ENCODE measurements around the gene DMXL1. TPM values are rescaled to one million over a fixed set of nuclear protein-coding genes. Genes with fewer than 3 reads are reported as not detected.
"Not testable (repeated sequence)": the region's sequence is repeated elsewhere in the genome, so short reads cannot be mapped to it uniquely, and the experiment has no call there.

DMXL1 gene
- total RNA-seq, 2 experiments from 2014 or later = 31.5 to 33.0 TPM

- peaks cover 57% of the 10 kb centered on the region for H3K4me1 Mint-ChIP-seq
- no peak for DNase-seq
- ChIA-PET CTCF (interaction anchor here (1.0 to 1.5 kb wide), 4 partner anchors 177 to 338 kb away, joined by 3 read pairs; no protein-coding TSS in a partner anchor), POLR2A (interaction anchor here (0.8 to 1.5 kb wide), 3 partner anchors 194 to 260 kb away, joined by 3 to 4 read pairs (median 4); no protein-coding TSS in a partner anchor)
- H3K9me3 Mint-ChIP-seq = no peaks in the 10 kb centered on the region
- H3K27me3 Mint-ChIP-seq = no peaks in the 10 kb centered on the region
- peaks cover 4% of the 10 kb centered on the region for H3K36me3 Mint-ChIP-seq (ENCODE audit: low read depth)
- H3K27ac Mint-ChIP-seq = peak overlapping the region; percentile 59
- H3K4me3 Mint-ChIP-seq = peak overlapping the region; percentile 51
Measured at GRCh38 chr5:119074419-119074818, 3.5 kb downstream of the DMXL1 start.

GRCh38 chr5:119075269-119075668 lies 4.4 kb downstream of the DMXL1 start:
- peaks cover 60% of the 10 kb centered on the region for H3K4me1 Mint-ChIP-seq
- not testable (repeated sequence) for H3K9me3 Mint-ChIP-seq; H3K4me3 Mint-ChIP-seq; H3K27me3 Mint-ChIP-seq; H3K36me3 Mint-ChIP-seq (ENCODE audit: low read depth); H3K27ac Mint-ChIP-seq
- CTCF ChIA-PET = interaction anchor here (1.0 to 1.2 kb wide), 2 partner anchors 176 to 195 kb away, joined by 3 read pairs; no protein-coding TSS in a partner anchor
- DNase-seq = peak; percentile 20
- POLR2A ChIA-PET = interaction anchor here (1.1 to 1.5 kb wide), 2 partner anchors 194 to 259 kb away, joined by 3 to 4 read pairs; no protein-coding TSS in a partner anchor

- ChIA-PET CTCF (interaction anchor here (0.8 kb wide), 1 partner anchor 52 kb away, joined by 3 read pairs; no protein-coding TSS in a partner anchor), POLR2A (interaction anchor here (1.5 kb wide), 1 partner anchor 258 kb away, joined by 4 read pairs; no protein-coding TSS in a partner anchor)
- no peak for DNase-seq
- Mint-ChIP-seq H3K4me1 (peaks cover 65% of the 10 kb centered on the region), H3K36me3 (ENCODE audit: low read depth) (peaks cover 7% of the 10 kb centered on the region), H3K4me3 (no peak overlapping the region), H3K27me3 (no peaks in the 10 kb centered on the region), H3K27ac (no peak overlapping the region), H3K9me3 (no peaks in the 10 kb centered on the region)
Measured at GRCh38 chr5:119076080-119076479, 5.2 kb downstream of the DMXL1 start.

GRCh38 chr5:119077444-119077843 lies 6.6 kb downstream of the DMXL1 start:
- Mint-ChIP-seq H3K9me3 (no peaks in the 10 kb centered on the region), H3K36me3 (ENCODE audit: low read depth) (peaks cover 7% of the 10 kb centered on the region), H3K4me1 (peaks cover 61% of the 10 kb centered on the region), H3K27ac (no peak overlapping the region), H3K4me3 (no peak overlapping the region), H3K27me3 (no peaks in the 10 kb centered on the region)
- POLR2A ChIA-PET = no interaction called here
- CTCF ChIA-PET = no interaction called here
- DNase-seq = no peak

- CTCF ChIA-PET = no interaction called here
- Mint-ChIP-seq H3K27me3 (no peaks in the 10 kb centered on the region), H3K27ac (no peak overlapping the region), H3K36me3 (ENCODE audit: low read depth) (peaks cover 13% of the 10 kb centered on the region), H3K4me1 (peaks cover 53% of the 10 kb centered on the region), H3K4me3 (no peak overlapping the region), H3K9me3 (no peaks in the 10 kb centered on the region)
- POLR2A ChIA-PET = no interaction called here
- DNase-seq = no peak
Measured at GRCh38 chr5:119078071-119078846, 7.4 kb downstream of the DMXL1 start.

GRCh38 chr5:119078861-119079260 lies 8.0 kb downstream of the DMXL1 start:
- peak overlapping the region; percentile 61 for H3K27ac Mint-ChIP-seq
- no peaks in the 10 kb centered on the region for H3K27me3 Mint-ChIP-seq
- no peak overlapping the region for H3K4me3 Mint-ChIP-seq
- no peak for DNase-seq
- peaks cover 14% of the 10 kb centered on the region for H3K36me3 Mint-ChIP-seq (ENCODE audit: low read depth)
- H3K4me1 Mint-ChIP-seq = peaks cover 49% of the 10 kb centered on the region
- no peaks in the 10 kb centered on the region for H3K9me3 Mint-ChIP-seq
- ChIA-PET CTCF (no interaction called here), POLR2A (interaction anchor here (3.0 kb wide), 1 partner anchor 8 kb away, joined by 25 read pairs; the partner anchor contains the start of gene DMXL1)

- no peaks in the 10 kb centered on the region for H3K27me3 Mint-ChIP-seq
- H3K4me1 Mint-ChIP-seq = peaks cover 43% of the 10 kb centered on the region
- no peaks in the 10 kb centered on the region for H3K9me3 Mint-ChIP-seq
- ChIA-PET CTCF (no interaction called here), POLR2A (interaction anchor here (1.5 to 3.0 kb wide), 3 partner anchors 8 to 274 kb away, joined by 3 to 25 read pairs (median 4); partner anchors contain the start of gene DMXL1)
- H3K4me3 Mint-ChIP-seq = peak overlapping the region; percentile 19
- H3K27ac Mint-ChIP-seq = peak overlapping the region; percentile 61
- DNase-seq = peak; percentile 26
- H3K36me3 Mint-ChIP-seq (ENCODE audit: low read depth) = peaks cover 10% of the 10 kb centered on the region
Measured at GRCh38 chr5:119079318-119079921, 8.5 kb downstream of the DMXL1 start.

- Mint-ChIP-seq H3K27me3 (no peaks in the 10 kb centered on the region), H3K4me3 (no peak overlapping the region), H3K4me1 (peaks cover 32% of the 10 kb centered on the region), H3K9me3 (peaks cover 6% of the 10 kb centered on the region), H3K27ac (no peak overlapping the region), H3K36me3 (ENCODE audit: low read depth) (peaks cover 21% of the 10 kb centered on the region)
- no peak for DNase-seq
- ChIA-PET CTCF (interaction anchor here (0.6 to 1.1 kb wide), 4 partner anchors 12 to 354 kb away, joined by 3 to 5 read pairs (median 4); no protein-coding TSS in a partner anchor), POLR2A (interaction anchor here (1.0 to 3.0 kb wide), 4 partner anchors 10 to 275 kb away, joined by 3 to 25 read pairs (median 4); partner anchors contain the start of genes DMXL1 and TNFAIP8)
Measured at GRCh38 chr5:119080936-119081335, 10.0 kb downstream of the DMXL1 start.

- H3K36me3 Mint-ChIP-seq (ENCODE audit: low read depth) = peaks cover 36% of the 10 kb centered on the region
- POLR2A ChIA-PET = no interaction called here
- peaks cover 14% of the 10 kb centered on the region for H3K9me3 Mint-ChIP-seq
- no peak overlapping the region for H3K27ac Mint-ChIP-seq
- no peak for DNase-seq
- no peak overlapping the region for H3K4me3 Mint-ChIP-seq
- no peaks in the 10 kb centered on the region for H3K27me3 Mint-ChIP-seq
- CTCF ChIA-PET = no interaction called here
- peaks cover 28% of the 10 kb centered on the region for H3K4me1 Mint-ChIP-seq
Measured at GRCh38 chr5:119082691-119083090, 11.8 kb downstream of the DMXL1 start.

GRCh38 chr5:119083679-119084078 lies 12.8 kb downstream of the DMXL1 start:
- Mint-ChIP-seq H3K27me3 (no peaks in the 10 kb centered on the region), H3K4me3 (no peak overlapping the region), H3K27ac (no peak overlapping the region), H3K4me1 (peaks cover 21% of the 10 kb centered on the region), H3K9me3 (peaks cover 14% of the 10 kb centered on the region), H3K36me3 (ENCODE audit: low read depth) (peaks cover 36% of the 10 kb centered on the region)
- ChIA-PET POLR2A (interaction anchor here (0.7 kb wide), 1 partner anchor 332 kb away, joined by 3 read pairs; no protein-coding TSS in a partner anchor), CTCF (no interaction called here)
- DNase-seq = no peak

- ChIA-PET POLR2A (no interaction called here), CTCF (interaction anchor here (0.9 kb wide), 1 partner anchor 346 kb away, joined by 3 read pairs; no protein-coding TSS in a partner anchor)
- Mint-ChIP-seq H3K9me3 (peaks cover 17% of the 10 kb centered on the region), H3K4me1 (no peaks in the 10 kb centered on the region), H3K36me3 (ENCODE audit: low read depth) (peaks cover 32% of the 10 kb centered on the region), H3K4me3 (no peak overlapping the region), H3K27me3 (no peaks in the 10 kb centered on the region), H3K27ac (no peak overlapping the region)
- no peak for DNase-seq
Measured at GRCh38 chr5:119088438-119088837, 17.6 kb downstream of the DMXL1 start.

GRCh38 chr5:119095611-119096010 lies 24.7 kb downstream of the DMXL1 start:
- no peaks in the 10 kb centered on the region for H3K27me3 Mint-ChIP-seq

GRCh38 chr5:119105971-119106370 lies 35.1 kb downstream of the DMXL1 start:
- no peak overlapping the region for H3K27ac Mint-ChIP-seq
- no peaks in the 10 kb centered on the region for H3K27me3 Mint-ChIP-seq
- H3K4me3 Mint-ChIP-seq = no peak overlapping the region
- ChIA-PET CTCF (no interaction called here), POLR2A (no interaction called here)
- no peak for DNase-seq
- H3K4me1 Mint-ChIP-seq = no peaks in the 10 kb centered on the region
- no peaks in the 10 kb centered on the region for H3K9me3 Mint-ChIP-seq
- peaks cover 28% of the 10 kb centered on the region for H3K36me3 Mint-ChIP-seq (ENCODE audit: low read depth)

More at GRCh38 chr5:119095611-119096010, 24.7 kb downstream of the DMXL1 start:
- ChIA-PET POLR2A (no interaction called here), CTCF (no interaction called here)
- H3K36me3 Mint-ChIP-seq (ENCODE audit: low read depth) = peaks cover 17% of the 10 kb centered on the region
- no peak overlapping the region for H3K4me3 Mint-ChIP-seq
- no peak for DNase-seq
- H3K4me1 Mint-ChIP-seq = no peaks in the 10 kb centered on the region
- H3K9me3 Mint-ChIP-seq = peaks cover 3% of the 10 kb centered on the region
- no peak overlapping the region for H3K27ac Mint-ChIP-seq

Measured in activated CD4-positive, alpha-beta memory T cell treated with anti-CD3 and anti-CD28 coated beads, Interleukin-2, amount 10 ng/mL, durations not matched to agents 7 days and 5 days (primary cell).